Nucleus accumbens (tissue), 56 donors: ENCODE measurements around the gene CRTAC1.
A peak's percentile ranks its signal among the peaks of the same experiment; 100 is the strongest.

Experiments
- DNase-seq, 56 donors: peaks; one replicate each; lab custom pipeline; 2025; lab: John Stamatoyannopoulos, UW

The CRTAC1 gene

GRCh38 chr10:98030093-98030821 is at the start of gene CRTAC1:
Gene CRTAC1, minus strand, starts transcription at chr10:98030621. Its CDS starts 149 bp downstream, at chr10:98030472.
- peak in 54 of 56 donors; percentile 16 to 87 (median 63) for DNase-seq

- DNase-seq: no peak
Measured at GRCh38 chr10:98078774-98079173, 48.4 kb upstream of the CRTAC1 start.

GRCh38 chr10:98077223-98077622 is 46.8 kb upstream of the CRTAC1 start:
- DNase-seq: no peak

GRCh38 chr10:98076086-98076485 is 45.7 kb upstream of the CRTAC1 start:
- DNase-seq: no peak

- no peak for DNase-seq
Measured at GRCh38 chr10:98074315-98074911, 44.0 kb upstream of the CRTAC1 start.

- no peak for DNase-seq
Measured at GRCh38 chr10:98067165-98067564, 36.7 kb upstream of the CRTAC1 start.

GRCh38 chr10:98063740-98064027 is 33.3 kb upstream of the CRTAC1 start:
- no peak for DNase-seq

GRCh38 chr10:98062424-98062823 is 32.0 kb upstream of the CRTAC1 start:
- peak in 5 of 56 donors; percentile 2 to 30 (median 16) for DNase-seq

GRCh38 chr10:98060079-98060478 is 29.7 kb upstream of the CRTAC1 start:
- DNase-seq: no peak

GRCh38 chr10:98058295-98058694 is 27.9 kb upstream of the CRTAC1 start:
- DNase-seq: no peak

- no peak for DNase-seq
Measured at GRCh38 chr10:98055841-98056516, 25.6 kb upstream of the CRTAC1 start.

GRCh38 chr10:98047009-98047741 is 16.8 kb upstream of the CRTAC1 start:
- DNase-seq: peak in 49 of 56 donors; percentile 11 to 87 (median 54)

- DNase-seq: peak in 42 of 56 donors; percentile 5 to 66 (median 28)
Measured at GRCh38 chr10:98045785-98046389, 15.5 kb upstream of the CRTAC1 start.

- DNase-seq: peak in 47 of 56 donors; percentile 5 to 88 (median 45)
Measured at GRCh38 chr10:98041352-98042043, 11.1 kb upstream of the CRTAC1 start.

GRCh38 chr10:98039690-98040381 is 9.4 kb upstream of the CRTAC1 start:
- no peak for DNase-seq

GRCh38 chr10:98038288-98038687 is 7.9 kb upstream of the CRTAC1 start:
- DNase-seq: no peak

- no peak for DNase-seq
Measured at GRCh38 chr10:98035599-98035998, 5.2 kb upstream of the CRTAC1 start.

- no peak for DNase-seq
Measured at GRCh38 chr10:98033515-98033914, 3.1 kb upstream of the CRTAC1 start.

- DNase-seq: no peak
Measured at GRCh38 chr10:98031440-98031839, 1.0 kb upstream of the CRTAC1 start.
